Tibial artery (tissue), 4 donors: ENCODE results near the gene KIF6.

Experiments used
- DNase-seq, 2 donors: peaks; one replicate each; pipeline ENCODE4 v3.0.0-alpha.2; 2019
- H3K27ac ChIP-seq, 2 donors: fragments of 200-600 bp; sonication (generic) in 1 of 2; 1 replicate in 1 of 2; 2 replicates in 1 of 2; pipeline ENCODE4 v1.5.1; 2018 to 2019; ENCODE audit warnings: mild to moderate bottlenecking in 1 of 2
- H3K27me3 ChIP-seq, 2 donors: fragments of 200-600 bp; sonication (generic) in 1 of 2; one replicate each; pipeline versions ENCODE4 v1.5.1 to v1.6.0; 2016 to 2019
- H3K36me3 ChIP-seq, 3 donors: fragments of 200-600 bp; sonication (generic) in 2 of 3; one replicate each; pipeline ENCODE4 v1.5.1; 2016 to 2019; ENCODE audit warnings: mild to moderate bottlenecking in 2 of 3
- H3K4me1 ChIP-seq, 4 donors: fragments of 200-600 bp; sonication (generic) in 2 of 4; 1 replicate in 3 of 4; 2 replicates in 1 of 4; pipeline ENCODE4 v1.5.1; 2016 to 2019
- H3K4me3 ChIP-seq, 2 donors: fragments of 200-600 bp; sonication (generic) in 1 of 2; 1 replicate in 1 of 2; 2 replicates in 1 of 2; pipeline ENCODE4 v1.5.1; 2018 to 2019; ENCODE audit warnings: mild to moderate bottlenecking in 2 of 2
- H3K9me3 ChIP-seq, 3 donors: fragments of 200-600 bp; sonication (generic) in 1 of 3; one replicate each; pipeline ENCODE4 v1.5.1; 2016 to 2019
- intact Hi-C: fragments of 100-400 bp; cut with DNase I; formaldehyde crosslinking; loops from one replicate; pipeline ENCODE4 v1.15.0; 2023; ENCODE audit warnings: low total_unique reads
- TF ChIP-seq, protein P1 (sequence below), 2 experiments: fragments of 200-600 bp in 1 of 2; fragments of 450-650 bp in 1 of 2; IDR thresholded peaks; one replicate each; pipeline ENCODE4 v1.5.1; 2017 to 2019; ENCODE audit warnings: antibody characterized with exemption in 2 of 2, mild to moderate bottlenecking in 1 of 2, moderate library complexity in 1 of 2

The KIF6 gene

DNA sequence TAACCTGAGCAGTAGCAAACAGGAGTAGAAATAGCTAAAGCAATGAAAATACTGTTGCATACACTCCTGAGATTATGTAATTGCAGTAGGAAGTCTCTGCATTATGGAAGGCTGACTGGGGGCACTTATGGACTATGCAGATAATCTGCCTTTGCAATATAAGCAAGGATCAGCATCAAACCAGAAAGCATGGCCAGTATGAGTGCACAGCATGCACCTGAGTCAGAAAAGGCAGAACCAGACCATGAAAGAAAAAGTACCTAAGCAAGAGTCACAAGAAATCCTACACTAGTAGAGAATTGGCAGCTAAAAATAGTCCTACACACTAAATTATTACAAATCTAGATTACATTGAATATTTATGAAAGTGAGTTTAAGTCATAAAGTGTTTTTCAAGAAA lies 164.3 kb downstream of the KIF6 start:
- Histone ChIP-seq H3K27me3 (no peaks in the 10 kb centered on the region), H3K4me3 (no peak overlapping the region), H3K4me1 (peaks cover 0 to 8% (median 3%) of the 10 kb centered on the region in 4 donors), H3K9me3 (no peaks in the 10 kb centered on the region), H3K27ac (no peak overlapping the region), H3K36me3 (no peaks in the 10 kb centered on the region)
- TF ChIP-seq, protein P1, sequence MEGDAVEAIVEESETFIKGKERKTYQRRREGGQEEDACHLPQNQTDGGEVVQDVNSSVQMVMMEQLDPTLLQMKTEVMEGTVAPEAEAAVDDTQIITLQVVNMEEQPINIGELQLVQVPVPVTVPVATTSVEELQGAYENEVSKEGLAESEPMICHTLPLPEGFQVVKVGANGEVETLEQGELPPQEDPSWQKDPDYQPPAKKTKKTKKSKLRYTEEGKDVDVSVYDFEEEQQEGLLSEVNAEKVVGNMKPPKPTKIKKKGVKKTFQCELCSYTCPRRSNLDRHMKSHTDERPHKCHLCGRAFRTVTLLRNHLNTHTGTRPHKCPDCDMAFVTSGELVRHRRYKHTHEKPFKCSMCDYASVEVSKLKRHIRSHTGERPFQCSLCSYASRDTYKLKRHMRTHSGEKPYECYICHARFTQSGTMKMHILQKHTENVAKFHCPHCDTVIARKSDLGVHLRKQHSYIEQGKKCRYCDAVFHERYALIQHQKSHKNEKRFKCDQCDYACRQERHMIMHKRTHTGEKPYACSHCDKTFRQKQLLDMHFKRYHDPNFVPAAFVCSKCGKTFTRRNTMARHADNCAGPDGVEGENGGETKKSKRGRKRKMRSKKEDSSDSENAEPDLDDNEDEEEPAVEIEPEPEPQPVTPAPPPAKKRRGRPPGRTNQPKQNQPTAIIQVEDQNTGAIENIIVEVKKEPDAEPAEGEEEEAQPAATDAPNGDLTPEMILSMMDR (IDR thresholded peaks at IDR 0.05): no peak
- intact Hi-C loops: no loop called here
- DNase-seq: no peak

DNA sequence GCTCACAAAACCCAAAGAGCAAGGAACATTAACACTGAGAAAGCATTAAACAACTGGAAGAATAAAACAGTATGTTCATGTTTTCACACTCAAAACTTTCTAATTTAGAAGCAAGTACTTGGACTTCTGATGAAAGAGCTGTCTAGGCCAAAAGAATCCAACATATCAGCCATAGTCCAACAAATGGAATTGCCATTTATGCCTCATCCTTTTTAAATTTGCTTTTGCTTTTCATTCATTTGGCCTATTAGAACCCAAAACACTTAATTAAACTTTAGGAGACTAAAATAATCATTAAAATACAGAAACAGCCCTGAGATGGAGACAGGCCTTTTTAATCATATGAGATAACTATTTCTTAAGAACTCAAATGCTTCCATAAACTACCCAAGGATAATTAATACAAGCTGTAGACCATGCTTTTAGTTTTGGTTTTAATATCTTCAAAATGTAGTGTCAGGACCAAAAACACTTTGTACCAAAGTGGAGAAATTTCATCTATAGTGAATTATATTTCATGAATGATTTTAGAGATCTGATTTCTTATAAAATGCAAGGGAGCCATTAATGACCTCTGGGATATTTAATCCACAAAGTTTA lies 166.5 kb downstream of the KIF6 start:
- TF ChIP-seq, protein P1 (IDR thresholded peaks at IDR 0.05): no peak
- H3K36me3 ChIP-seq: no peaks in the 10 kb centered on the region
- no peak overlapping the region for H3K4me3 ChIP-seq
- H3K27me3 ChIP-seq: no peaks in the 10 kb centered on the region
- DNase-seq: no peak
- H3K9me3 ChIP-seq: no peaks in the 10 kb centered on the region
- intact Hi-C loops: no loop called here
- H3K4me1 ChIP-seq: peaks cover 0 to 17% (median 14%) of the 10 kb centered on the region in 4 donors
- no peak overlapping the region for H3K27ac ChIP-seq

DNA sequence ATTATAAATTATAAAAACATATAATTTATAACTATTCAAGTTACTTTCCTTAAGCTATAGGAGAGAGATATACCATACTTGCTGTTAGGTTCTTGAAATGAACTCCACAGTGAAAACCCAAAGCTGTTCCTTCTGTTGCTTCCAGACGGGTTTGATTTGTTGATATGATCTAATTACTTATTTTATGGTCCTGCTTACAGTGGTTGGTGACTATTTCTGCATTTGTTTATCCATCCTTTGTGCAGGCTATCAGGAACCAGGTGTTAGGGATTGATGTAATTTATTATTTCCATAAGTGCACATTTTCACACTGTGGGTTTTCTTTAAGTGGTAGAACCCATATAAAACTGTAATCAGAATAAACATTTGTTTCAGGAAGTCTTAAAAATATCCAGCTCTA lies 167.1 kb downstream of the KIF6 start:
- Histone ChIP-seq H3K36me3 (no peaks in the 10 kb centered on the region), H3K9me3 (no peaks in the 10 kb centered on the region), H3K4me1 (peaks cover 0 to 23% (median 15%) of the 10 kb centered on the region in 4 donors), H3K4me3 (no peak overlapping the region), H3K27me3 (no peaks in the 10 kb centered on the region), H3K27ac (no peak overlapping the region)
- intact Hi-C loops: no loop called here
- TF ChIP-seq, protein P1 (IDR thresholded peaks at IDR 0.05): no peak
- no peak for DNase-seq

DNA sequence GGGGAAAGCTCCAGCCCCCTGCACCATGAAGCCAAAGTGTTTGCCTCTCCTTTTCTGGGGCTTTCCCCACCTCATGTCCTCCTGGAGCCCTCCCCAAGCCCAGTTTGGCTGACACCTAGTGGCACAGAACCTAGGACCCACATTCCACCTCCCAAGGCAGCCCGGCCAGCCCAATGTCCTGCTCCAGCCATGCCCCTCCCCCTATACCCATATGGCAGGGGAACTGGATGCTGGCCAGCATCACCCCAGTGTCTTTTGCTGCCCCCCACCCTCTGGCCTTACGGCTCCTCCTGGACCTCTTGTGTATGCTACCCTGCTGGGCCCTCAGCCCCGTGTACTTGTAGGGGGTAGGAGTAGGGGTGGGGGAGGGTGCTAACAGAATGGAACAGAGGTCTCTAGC lies 170.1 kb downstream of the KIF6 start:
- Histone ChIP-seq H3K4me1 (peaks cover 0 to 31% (median 17%) of the 10 kb centered on the region in 4 donors), H3K9me3 (no peaks in the 10 kb centered on the region), H3K36me3 (no peaks in the 10 kb centered on the region), H3K27ac (no peak overlapping the region), H3K27me3 (no peaks in the 10 kb centered on the region), H3K4me3 (no peak overlapping the region)
- TF ChIP-seq, protein P1 (IDR thresholded peaks at IDR 0.05): no peak
- no peak for DNase-seq
- intact Hi-C loops: no loop called here

DNA sequence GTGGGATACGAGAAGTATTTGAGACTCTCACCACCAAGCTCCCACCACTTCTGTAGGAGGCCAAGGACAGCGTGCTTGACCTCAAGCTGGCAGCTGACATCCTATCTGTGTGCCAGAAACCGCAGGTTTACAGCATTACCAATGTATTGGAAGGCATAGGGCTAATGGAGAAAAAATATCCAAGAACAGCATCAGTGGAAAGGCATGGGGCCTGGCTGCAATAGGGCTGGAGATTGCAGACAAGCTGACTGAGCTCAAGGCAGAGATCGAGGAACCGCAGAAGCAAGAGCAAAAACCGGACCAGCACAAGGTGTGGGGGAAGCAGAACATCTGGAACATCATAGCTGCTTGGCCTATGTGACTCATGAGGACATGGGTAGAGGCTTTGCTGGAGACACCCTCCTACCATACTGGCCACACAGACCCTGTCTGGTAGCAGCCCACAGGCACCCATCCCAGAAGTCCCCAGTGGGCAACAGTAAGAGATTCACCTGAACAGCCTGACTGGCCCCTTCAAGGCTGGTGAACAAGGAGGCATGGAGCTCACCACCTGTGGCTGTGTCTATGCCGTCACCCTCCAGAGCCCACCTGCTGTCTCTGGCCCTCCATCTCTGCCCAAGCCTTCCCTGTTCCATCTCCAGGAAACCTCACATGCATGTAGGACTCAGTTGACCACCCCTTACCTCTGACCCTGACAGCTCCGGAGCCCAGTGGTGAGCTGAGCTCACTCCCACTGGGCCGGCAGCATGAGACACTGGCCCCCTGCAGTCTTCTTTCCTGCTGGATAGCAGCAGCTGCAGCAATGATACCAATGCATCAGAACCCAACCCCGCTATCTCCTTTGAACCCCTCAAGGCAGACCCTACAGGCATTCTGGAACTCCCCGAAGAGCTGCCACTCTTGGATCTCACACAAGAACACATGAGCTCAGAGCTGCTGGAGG lies 171.1 kb downstream of the KIF6 start:
- Histone ChIP-seq H3K36me3 (no peaks in the 10 kb centered on the region), H3K27ac (peak overlapping the region; percentile 5 to 53), H3K4me1 (peaks cover 0 to 40% (median 20%) of the 10 kb centered on the region in 4 donors), H3K27me3 (no peaks in the 10 kb centered on the region), H3K9me3 (no peaks in the 10 kb centered on the region), H3K4me3 (no peak overlapping the region)
- TF ChIP-seq, protein P1 (IDR thresholded peaks at IDR 0.05): no peak
- no peak for DNase-seq
- intact Hi-C loops: no loop called here
